HG03159 (cell line): Measurements from ENCODE around the gene SMARCAL1.
"Not testable (repeated sequence)": the region's sequence is repeated elsewhere in the genome, so short reads cannot be mapped to it uniquely, and the experiment has no call there.

Experiments used
- ATAC-seq: cut with Tn5 transposase; IDR thresholded peaks from one replicate; pipeline ENCODE4 v1.9.1; 2021; ENCODE audit warnings: mild to moderate bottlenecking, moderate library complexity; ENCODE audit not compliant: unreplicated experiment

The SMARCAL1 gene

DNA sequence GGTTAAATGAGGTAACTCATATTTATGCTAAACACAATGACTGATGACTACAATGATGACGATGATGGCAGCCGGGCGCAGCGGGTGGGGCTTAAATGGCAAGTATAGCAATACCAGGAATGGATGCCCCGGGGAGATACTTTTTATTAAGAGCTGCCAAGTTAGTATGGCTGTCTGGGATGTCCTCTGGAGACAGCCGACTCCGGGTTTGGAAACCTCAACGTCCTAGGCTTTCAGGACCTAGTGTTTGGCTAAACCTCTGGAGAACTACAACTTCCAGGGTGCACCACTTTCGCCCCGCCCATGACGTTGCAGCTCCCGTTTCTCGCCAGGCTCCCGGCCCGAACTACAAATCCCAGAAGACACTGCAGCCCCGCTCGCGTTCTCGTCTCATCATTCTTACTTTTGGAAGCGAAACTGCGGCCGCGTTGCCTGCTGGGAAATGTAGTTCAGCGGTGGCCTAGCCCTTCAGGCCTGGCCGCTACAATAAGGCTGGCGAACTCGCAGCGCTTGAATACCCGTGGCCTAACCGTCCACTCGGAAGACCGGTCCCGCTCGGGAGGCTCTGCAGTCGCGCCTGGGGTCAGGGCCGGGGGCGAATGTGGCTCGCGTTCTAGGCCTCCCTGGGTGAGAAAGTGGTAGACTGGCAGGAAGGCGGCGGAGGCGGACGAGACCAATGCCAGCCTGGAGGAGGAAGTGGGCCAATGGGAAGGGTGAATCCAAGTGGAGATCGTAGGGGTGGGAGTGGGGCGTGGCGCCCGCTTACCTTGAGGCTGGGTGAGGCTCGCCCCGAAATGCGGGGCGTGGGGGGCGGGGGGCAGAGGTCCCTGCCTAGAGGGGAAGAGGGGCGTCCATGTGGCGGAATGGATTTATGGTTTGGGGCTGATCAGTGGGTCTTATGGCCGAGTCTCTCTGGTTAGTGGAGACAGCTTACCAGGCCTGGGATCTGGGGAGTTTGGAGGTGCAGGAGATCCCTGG lies at the start of gene SMARCAL1:
Gene SMARCAL1, plus strand, starts transcription at position 463 of the 978 bp plus-strand sequence. CDS start 2,221 bp downstream, outside the sequence.
- ATAC-seq: peak; percentile 94

DNA sequence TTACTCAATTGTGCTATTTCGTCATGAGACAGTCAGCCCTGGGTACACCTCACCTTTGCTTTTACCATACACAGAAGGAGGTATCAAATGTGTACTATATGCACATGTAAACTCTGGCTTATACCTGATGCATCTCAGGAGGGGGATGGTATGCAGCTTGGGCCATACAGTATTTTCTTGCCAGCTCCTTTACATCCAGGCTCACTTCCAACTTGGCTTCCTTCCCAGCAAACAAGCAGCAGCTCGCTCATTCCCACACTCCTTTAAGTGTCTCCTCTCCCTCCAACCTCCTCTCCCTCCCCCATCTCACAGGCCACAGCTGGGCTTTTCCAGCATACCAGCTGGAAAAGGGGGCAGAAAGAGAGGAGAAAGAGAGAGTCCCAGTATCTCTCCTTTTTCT lies 49.6 kb upstream of the SMARCAL1 start:
- no peak for ATAC-seq

DNA sequence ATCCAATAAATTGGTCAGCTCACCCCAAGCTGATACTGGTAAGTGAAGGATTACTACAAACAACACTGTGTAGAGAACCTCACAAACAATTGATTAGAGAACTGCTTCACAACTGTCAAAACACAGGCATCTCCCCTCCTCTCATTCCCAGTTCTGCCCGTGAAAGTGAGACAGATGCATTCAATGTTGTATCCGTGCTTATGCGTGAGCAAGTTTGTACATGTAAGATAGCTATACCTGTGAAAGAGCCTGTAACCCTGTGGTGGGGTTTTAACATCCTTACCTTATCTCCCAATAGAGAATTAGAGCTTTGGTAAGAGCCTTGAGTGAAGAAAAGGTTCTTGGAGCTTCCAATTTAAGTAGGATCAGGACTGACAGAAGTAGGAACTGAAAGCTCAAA lies 49.1 kb upstream of the SMARCAL1 start:
- no peak for ATAC-seq

DNA sequence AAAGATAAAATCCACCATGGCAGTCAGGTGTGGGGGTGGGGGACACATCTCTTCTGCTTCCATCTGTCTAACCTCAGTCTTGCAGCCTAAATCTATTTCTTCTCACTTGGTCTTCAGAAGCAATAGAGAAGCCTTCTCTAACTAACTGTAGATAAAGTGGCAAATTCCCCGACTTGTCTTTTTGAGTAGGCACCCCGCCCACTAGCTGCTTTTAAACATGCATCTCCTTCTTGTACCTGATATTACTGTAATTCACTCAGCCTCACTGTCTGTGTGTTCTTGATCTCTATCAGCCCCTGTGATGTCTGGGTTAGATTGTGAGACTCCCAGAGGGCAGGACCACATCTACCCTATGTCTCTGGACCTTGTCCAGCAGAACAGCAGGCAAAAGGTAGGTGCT lies 46.8 kb upstream of the SMARCAL1 start:
- ATAC-seq: no peak

DNA sequence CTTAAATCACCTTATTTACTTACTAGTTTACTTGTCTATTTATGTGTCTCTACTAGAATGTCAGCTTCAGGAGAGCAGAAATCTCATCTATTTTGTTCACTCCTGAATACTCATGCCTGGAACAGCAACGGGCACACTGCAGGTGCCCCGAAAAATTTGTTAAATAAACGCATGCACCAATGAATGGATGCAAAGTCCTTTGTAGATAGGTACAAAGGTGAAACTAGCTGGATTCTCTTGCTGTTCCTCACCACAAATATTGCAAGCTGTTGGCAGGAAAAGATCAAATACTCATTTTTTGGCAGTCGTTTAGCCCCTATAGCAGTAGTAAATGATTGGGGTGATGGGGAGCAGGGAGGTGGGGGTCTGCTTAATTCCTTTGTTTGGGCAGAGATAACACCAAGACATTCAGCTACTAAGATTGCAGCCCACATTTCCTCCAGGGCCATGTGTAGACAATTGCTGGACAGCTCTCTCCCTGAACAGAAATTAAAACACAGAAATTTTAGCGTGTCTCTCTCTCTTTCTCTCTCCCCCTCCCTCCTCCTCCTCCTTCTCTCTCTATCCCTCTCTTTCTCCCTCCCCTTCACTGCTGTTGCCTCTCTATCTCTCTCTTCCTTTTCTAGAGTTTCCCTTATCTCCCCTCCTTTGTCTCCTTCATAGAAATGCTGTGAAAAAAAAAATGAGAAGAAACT lies 45.4 kb upstream of the SMARCAL1 start:
- ATAC-seq: no peak

DNA sequence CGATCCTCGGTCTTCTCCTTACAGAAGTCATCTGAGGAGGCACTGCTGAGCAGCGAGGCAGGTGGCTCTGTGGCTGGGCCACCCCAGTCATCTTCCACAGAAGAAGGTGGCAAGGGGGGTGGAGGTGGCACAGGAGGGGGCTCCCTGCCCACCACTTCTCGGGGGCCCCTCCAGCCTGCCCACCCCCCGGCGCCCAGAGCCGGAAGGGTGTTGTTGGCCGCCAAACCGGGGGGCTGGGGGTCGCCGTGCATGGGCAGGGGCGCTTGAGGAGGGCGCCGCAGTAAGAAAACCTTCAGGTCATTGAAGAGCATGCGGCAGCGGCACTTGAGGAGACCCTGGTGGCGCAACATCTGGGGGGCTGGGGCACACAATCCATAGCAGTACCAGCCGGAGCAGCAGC lies 42.5 kb upstream of the SMARCAL1 start:
- ATAC-seq: no peak

DNA sequence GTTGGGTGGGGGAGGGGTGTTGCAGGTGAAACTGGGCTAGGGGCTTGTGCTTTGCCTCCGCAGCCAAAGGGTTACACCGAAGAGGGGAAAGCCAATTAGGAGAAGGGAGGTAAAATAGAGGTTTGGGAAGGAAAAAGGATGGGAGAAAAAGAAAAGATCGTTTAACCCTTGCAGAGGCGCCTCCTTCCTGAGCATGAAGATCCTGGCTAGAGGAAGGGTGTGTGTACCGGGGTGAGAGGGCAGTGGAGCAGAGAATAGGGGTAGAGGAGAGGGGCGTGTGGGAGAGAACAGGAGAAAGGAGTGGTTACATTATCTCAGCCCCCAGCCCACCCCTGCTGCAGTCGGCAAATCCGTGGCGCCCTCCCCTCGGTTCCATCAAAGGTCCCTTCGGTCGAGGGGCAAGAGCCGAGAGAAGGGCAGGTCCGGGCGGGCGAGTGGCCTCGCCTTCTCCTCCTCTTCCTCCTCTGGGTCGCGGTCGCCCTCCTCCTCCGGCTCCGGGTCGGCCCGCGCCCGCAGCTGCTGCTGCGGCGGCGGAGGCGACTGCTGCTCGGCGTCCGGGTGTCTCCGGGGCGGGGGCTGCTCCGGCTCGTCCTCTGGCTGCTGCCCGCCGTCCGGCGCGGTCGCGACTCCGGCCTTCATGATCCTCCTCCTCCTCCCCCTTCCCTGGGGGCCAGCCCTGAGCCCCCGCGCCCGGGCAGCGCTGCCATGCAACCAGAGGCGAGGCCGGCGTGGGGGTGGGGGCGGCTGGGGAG lies 41.1 kb upstream of the SMARCAL1 start:
- no peak for ATAC-seq

DNA sequence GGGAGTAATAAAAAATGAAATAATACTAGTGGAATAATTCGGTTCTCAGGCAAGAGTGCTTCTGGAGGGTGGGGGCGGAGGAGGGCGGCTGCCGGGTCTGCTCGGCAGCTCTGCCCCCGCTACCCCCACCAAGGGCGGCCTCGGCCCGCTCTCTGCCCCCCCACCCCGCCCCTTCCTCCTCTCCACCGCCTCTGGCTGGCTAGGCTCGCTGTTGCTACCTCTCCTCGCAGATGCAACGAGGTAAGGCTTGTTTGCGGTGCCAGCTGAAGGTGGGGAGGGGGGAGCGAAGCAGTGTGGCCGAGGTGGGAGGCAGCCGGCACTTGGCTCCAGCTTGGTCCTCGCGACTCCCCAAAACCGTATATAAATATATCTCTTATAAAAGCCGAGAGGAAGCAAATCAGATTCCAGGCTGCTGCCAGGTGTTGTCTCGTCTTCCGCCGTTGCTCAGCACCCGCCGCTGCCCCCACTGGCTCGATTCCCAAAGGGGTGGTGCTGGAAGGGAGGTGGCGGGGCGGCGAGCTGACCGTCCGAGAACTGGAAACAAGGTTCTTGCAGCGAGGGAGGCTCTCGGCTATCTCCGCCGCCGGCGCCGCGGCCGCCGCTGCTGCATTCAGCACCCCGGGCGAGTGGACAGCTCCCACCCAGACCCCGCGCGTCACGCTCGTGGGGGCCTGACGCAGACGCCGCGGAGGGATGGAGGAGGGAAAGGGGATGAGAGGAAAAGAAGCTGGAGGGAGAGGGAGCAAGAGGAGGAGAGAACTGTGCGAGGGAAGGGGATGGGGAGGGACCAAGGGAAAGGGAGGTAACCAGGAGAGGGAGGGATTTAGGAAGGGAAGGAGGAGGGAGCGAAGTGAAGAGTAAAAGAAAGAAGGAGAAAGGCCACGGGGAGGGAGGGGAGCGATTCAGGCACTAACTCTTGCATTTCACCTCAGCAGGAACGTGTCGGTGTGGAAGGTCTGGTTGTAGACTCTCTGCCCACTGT lies 40.3 kb upstream of the SMARCAL1 start, which contains the start of gene MARCHF4:
Gene MARCHF4, minus strand, starts transcription at position 763 of the 982 bp plus-strand sequence. CDS start 2,223 bp downstream, outside the sequence.
- ATAC-seq: no peak

DNA sequence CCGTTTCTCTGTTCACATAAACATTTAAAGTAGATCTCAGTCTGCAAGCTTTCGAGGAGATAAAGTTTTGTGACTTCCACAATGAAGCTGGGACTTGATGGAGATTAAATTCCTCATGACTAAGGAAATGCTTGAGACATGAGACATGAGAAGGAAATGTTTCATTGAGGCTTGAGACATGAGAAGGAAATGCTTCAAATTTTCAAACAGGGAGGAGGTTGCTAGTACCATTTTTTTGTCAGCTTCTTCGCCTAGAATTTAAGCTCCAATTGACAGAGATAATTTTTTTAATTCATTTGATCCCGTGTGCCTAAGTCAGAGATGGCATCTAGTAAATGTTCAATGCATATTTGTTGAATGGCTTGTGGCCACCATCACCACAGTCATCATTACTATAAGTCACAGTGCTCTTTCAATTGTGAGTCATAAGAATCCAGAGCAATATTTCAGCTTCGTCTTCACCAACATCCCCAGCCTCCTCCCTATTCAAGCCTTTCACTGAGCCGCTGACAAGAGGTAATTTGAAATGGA lies 39.5 kb upstream of the SMARCAL1 start:
- ATAC-seq: no peak

DNA sequence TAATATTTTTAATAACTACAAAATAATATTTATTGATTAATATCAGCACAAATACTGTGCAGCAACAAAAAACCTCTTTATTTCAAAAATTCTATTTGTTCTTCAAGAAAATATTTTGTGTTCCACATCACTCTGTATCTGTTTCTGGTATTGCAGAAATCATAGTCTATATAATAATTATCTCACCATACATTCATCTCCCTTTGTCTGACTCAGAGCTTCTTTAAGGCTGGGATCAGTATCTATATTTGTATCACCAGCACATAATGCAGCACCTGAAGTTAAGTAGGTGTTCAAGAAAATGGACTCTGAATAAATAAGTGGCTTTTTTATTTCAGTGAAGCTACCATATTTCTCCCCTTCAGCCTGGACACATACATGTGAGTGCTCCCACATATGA lies 38.4 kb upstream of the SMARCAL1 start:
- ATAC-seq: no peak

DNA sequence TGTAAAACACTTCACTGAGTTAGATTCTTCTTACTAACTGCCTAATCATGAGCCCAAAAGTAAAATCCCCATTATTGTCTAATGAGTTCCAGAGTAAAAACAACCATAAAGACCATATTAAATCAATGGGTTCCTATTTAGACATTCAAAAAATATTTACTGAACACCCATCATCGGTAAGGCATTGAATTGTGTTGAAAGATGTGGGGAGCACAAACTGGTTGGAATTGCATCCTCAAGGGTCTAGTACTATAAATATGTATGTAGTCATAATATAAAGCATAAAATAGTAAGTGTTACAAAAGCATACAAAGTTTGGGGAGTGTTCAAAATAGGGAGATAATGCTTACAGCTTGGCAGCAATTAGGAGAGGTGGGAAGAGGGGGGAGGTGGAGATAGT lies 37.0 kb upstream of the SMARCAL1 start:
- ATAC-seq: no peak

DNA sequence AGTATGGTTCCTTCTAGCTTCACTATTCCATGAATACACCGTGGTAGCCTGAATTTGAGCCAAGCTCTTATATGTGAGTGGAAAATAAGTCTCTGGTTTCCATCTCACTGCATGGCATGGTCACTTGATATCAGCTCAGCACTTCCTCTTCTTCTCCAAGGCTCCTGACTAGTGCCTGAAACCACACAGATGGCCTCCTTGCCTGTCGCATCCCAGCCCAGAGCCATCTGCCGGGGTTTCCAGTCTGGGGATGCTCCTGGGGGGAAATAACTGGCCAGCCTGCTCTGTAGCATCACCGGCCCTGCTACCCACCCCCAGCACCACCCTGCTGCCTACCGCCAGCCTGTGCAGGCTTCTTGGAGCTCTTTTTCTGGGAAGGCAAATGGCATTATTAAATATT lies 32.3 kb upstream of the SMARCAL1 start:
- ATAC-seq: no peak

DNA sequence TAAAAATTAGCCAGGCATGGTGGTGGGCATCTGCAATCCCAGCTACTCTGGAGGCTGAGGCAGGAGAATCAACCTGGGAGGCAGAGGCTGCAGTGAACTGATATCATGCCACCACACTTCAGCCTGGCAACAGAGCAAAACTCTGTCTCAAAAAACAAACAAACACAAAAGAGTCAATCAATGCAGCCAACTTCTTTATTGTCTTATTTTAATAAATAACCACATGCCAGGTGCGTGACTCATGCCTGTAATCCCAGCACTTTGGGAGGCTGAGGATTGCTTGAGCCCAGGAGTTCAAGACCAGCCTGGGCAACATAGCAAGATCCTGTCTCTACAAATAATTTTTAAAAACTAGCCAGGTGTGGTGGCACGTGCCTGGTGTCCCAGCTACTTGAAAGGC lies 27.9 kb upstream of the SMARCAL1 start:
- not testable (repeated sequence) for ATAC-seq

DNA sequence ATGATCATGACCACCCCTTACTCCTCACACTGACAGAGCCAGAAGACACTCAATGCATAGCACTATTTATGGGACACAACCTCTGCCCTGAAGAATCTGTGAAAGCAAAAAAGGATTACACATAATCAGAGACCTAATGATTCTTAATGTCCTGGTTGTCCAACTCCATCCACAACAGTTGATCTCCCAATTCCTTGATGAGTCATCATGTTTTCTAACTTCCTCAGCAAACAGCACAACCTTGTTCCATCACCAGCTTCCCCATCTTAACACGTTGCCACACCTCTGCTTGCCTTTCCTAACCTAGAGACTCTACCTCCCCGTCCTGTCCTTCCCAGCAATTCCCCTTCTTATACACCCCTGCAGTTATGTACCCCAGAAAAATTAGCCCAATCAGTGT lies 26.8 kb upstream of the SMARCAL1 start:
- no peak for ATAC-seq

DNA sequence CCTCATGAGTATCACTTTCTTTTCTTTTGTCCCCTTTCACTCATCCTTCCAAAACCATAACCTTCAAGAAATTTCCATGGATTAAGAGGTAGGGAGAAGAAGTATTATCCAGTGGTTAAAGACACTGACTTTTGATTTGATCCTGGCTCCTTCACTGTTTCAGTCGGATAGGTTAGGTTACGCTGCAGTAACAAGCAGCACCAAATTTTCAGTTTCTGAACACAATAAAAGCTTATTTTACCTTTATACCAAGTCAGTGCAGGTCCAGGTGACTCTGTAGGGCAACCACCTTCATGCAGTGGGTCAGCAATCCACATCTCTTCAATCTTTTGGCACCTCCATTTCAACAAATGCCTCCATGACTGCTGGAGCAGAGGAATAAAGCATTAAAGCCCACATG lies 25.0 kb upstream of the SMARCAL1 start:
- ATAC-seq: no peak

DNA sequence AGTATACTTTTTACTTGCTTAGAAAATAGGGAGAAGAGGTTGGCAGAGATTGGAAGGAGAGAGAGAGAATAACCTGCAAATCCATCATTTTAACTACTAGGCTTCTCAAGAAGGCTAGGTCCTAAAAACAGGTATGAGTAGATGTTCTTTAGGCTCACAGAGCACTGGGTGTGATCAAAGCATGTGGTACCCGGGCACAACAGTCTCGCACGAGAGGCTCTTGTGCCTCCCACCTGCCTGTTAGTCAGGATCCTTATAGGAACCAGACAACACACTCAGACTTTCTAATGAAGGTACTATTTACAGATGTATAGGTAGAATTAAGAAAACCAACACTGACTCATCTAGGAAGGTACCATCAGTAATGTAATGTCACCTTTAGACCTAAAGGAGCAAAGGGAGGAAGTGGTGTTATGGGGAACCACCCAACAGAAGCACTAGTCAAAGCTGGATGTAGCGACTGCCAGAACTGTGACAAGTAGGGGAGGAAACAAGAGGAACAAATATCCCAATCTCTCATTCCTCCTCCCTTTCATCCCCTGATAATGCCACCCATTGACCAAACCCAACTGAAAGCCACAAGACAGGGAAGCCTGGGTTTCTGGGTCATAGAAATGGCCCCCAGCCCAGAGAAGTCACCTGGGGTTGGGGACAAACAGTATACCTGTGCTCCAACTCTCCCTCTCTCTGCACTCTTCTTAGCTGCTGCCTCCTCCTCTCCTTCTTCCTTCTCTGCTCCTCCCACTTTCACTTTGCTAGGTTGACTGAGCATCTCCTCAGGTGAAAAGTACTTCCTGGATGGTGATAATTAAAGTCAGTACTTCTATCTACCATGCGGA lies 24.0 kb upstream of the SMARCAL1 start:
- no peak for ATAC-seq

DNA sequence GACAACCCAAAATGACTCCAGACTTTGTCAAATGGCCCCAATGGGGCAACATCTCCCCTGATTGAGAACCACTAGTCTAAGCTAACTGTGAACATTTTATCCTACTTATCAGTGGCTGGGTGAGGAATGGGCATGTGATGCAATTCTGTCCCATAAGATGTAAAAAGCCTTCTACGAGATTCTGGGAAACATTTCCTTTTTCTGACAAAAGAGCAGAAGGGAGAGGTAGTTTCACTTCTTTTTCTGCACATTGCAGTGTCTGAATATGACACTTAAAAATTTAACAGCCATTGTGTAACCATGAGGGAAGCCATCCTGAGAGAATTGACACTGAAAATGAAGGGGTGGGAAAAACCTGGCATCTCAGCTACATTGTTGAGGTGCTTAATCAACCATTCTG lies 22.7 kb upstream of the SMARCAL1 start:
- ATAC-seq: no peak

DNA sequence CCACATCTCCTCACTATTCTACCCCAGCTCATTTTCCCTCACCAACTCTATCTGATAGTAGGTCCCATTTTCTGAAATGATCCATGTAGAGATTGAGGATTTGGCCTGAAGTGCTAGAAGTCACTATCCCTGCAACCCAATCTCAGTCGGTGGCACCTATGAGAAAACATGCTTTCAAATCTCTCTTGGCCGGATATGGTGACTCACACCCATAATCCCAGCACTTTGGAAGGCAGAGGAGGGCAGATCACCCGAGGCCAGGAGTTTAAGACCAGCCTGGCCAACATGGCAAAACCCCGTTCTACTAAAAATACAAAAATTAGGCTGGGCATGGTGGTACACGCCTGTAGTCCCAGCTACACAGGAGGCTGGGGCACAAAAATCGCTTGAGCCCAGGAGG lies 20.9 kb upstream of the SMARCAL1 start:
- no peak for ATAC-seq

DNA sequence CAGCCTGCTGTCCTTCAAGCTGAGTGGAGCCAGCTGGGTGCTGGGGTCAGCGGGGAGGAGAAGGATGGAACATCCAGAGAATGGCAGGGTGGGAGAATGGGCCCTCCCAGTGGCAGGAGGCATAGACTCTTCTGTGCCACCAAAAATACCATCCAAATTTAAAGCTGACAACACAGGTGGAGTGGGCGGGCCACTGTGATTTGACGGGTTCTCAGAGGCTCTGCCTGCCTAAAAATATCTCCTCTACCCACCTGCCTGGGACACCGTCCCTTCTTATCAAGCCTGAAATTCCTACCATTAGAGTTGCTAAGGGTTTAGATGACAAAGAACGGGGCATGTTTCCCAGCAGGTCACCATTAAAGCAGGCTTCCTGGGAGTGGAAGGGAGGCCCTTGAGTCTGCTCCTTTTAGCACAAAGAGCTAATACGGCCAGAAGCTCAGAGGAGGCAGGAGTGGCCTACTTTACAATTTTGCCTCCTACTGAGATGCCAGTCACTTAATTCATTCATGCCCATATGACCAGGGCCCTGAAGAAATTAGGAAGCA lies 20.2 kb upstream of the SMARCAL1 start:
- no peak for ATAC-seq
